Left hindlimb (tissue), 1 donor: ENCODE data around the gene MAPK8IP1.

Experiments
- DNase-seq: peaks from one replicate; pipeline ENCODE4 v3.0.0-alpha.2; 2018

The MAPK8IP1 gene

DNA sequence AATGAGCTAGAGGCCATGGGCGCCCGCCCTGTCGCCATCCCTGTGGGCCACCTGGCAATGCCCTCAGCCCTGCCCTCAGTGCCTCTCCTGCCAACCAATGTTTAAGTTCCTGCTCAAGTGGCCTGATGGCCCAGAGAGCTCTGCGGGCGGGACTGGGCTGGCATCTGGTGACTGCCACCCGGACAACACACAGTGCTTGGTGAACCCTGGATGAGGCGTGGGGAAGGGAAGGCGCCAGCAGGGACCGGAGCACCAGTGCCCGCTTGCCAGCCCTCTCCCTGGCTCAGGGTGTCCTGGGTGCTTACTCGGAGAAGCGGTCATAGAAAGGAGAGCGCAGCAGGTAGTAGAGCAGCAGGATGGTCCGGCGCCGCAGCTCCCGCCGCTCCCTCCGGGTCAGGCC lies 28.1 kb downstream of the MAPK8IP1 start:
- DNase-seq: no peak

DNA sequence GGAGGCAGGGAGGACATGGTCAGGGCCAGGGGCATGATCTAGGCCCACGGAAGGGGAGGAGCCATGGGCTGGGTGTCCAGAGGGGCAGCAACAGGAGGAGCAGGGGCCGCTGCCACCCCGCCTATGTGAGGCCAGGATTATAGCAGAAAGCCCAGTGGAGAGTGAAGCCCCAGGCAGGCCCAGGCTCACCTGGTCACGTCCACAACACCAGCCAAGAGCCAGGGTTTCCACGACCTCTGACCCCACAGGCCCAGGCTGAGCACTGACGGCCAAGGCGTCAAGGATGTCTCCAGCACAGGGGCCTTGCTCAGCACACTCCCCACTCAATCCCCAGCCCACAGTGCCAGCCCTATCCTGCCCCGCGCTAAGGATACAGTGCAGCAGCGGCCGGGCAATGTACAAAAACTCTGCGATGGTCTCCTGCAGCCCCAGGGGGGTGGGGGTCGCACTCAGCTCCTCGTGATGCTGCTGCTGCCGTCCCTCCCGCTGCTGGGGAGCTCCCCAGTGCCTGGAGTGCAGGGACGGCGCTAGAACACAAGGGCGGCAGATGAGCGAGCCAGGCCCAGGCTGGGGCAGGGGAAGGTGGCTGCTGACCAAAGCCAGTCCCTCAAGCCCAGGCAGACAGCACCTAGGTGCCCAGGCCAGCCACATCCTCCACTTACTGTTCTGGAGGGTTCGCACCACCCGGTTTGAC lies 28.6 kb downstream of the MAPK8IP1 start:
- DNase-seq: no peak

DNA sequence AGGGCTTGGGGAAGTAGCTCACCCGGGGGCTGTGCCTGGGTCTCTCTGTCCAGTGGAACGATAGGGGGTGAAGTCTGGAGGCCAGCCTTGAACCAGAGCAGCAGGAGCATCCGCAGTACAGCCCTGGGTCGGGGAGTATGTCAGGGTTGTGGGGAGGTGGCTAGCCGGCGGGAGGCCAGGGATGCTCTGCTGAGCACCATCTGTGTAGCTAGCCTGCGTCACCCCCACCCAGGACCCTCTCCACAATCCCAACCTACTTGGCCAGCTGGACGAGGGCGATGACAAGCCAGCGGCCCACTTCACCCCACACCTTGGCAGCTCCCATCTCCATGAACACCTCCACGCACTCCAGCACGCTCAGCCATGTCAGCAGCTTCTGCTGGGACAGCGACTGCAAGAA lies 30.0 kb downstream of the MAPK8IP1 start:
- DNase-seq: no peak

DNA sequence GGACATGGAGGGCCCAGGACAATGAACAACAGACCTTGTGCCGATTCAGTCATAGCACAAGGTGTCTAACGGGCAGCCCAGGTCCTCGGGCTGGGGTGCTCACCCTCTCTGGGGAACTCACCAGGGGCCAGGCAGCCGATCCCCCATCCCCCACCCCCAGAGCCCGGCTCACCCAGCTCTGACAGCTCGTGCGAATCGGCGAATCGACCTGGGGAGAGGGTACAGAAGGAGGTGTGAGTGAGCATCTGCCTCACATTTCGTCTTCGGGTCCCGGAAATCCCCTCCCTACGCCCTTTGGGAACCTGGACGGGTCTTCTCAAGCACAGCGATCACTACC lies 31.8 kb downstream of the MAPK8IP1 start:
- DNase-seq: no peak

DNA sequence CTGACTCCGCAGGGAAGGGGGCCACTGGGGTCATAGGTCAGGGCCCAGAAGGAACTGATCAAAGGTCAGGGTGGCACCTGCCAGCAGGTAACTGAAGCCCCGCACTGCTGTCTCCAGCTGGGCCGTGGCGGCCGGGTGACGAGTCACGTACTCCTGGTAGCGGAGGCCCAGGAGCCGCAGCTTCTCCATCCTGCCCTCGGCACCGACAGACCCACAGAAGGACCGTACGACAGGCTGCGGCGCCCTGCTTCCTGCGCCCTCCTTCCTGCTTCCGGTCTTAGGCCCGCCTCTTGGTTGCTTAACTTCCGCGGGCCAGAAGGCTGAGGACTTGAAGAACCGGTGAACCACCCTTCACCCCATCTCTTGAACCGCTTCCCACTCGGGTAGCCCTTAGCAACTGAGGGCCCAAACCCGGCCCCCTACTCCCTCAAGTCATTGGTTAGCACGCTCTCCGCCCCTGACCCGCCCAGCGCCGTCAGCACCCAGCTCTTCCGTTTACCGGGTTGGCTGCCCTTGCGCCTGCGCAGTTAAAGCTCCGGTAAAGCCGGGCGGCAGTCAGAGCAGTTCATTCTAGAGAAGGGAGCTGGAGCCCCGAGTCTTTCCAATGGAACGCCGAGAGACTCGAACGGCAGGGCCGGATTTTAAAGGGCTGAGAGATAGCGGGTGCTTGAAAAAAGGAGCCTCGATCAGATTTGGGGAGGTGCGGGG lies 32.3 kb downstream of the MAPK8IP1 start, which contains the start of gene PEX16:
TSS of gene PEX16 (minus strand) at position 255 of the 708 bp plus-strand sequence. CDS start at position 189, 66 bp downstream.
- peak; percentile 99 for DNase-seq

DNA sequence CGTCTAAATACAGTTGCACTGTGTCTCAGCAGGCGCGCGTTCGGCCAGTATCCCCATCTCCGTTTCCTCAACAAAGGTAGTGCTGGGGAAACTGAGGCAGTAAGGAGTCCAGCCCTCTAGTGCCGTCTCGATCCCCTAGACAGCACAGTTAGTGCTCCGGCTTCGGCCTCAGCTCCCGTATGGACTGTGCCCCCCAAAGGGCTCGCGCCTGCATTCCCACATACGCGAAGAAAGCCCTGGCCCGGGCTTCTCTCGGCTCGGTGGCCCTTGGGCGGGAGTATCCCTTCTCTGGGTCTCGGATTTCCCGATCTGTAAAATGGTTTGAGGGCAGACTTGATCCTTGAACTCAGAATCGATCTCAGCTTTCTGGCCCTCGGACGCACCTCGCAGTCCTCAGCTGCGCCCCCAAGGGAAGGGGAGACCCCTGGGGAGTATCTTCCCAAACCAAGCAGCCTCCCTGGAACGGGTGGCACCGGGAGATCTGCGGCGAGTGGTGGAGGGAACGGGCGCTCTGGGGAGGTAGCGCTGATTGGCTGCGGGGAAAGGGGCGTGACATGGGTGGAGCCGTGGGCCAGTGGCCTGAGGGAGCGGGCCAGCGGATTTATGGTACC lies 33.0 kb downstream of the MAPK8IP1 start:
- peak; percentile 71 for DNase-seq

DNA sequence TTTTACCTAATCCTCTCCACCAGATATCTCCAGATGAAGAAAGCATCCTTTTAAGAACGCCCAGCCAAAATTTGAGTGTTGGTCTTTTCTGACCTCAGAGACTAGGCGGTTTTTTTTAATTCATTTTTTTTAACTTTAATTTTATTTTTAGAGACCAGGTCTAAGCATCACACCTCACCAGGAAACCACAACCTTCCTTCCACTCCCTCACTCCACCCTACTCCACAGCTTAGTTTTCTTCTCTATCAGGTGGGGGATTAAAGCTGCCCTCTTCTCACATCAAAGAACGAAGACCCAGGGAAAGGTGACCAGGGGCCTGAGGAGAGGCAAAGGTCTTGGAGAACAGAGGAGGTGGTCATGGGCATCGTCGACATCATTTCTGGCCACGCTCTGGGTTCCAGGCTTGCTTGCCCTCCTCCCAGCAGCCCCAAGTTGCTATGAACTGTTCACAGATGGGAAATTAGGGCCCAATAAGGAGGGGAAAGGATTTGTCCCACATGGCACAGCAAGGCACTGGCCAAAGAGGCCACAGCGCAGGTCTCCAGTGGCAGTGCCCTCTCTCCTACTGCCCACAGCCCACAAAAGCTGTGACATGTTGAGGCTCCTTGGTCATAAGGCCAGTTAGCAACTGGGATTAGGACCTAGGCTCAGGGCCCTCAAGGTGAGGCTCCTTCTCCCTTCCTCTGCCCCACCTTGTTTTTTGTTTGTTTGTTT lies 33.7 kb downstream of the MAPK8IP1 start:
- DNase-seq: peak; percentile 25

DNA sequence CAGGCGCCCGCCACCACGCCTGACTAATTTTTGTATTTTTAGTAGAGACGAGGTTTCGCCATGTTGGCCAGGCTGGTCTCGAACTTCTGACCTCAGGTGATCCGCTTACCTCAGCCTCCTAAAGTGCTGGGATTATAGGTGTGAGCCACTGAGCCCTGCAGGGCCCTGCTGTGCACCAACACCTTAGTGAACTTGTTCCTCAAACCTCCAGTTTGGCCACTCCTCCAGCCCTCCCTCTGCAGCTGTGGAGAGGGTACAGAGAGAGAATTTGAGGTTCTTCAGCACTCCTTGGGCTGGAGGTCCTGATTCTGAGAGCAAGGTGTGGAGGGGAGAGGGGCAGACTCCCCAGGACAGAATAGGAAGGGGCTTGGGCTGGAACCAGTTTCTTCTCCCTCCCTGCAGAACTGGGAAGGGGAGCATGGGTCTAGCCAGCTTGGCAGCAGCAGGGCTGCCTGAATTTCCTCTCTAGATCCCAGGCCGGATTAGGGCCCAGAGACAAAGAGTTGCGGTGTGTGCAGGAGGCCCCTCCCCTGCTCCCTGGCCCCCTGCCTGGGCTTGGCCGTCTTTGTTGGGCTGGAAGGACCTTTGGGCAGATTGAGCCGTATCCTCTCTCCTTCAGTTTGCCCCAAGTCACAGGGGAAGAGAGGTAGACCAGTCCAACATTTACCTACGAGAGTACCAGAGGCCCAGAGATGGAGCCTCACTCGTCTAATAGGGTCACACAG lies 34.5 kb downstream of the MAPK8IP1 start:
- DNase-seq: peak; percentile 34

DNA sequence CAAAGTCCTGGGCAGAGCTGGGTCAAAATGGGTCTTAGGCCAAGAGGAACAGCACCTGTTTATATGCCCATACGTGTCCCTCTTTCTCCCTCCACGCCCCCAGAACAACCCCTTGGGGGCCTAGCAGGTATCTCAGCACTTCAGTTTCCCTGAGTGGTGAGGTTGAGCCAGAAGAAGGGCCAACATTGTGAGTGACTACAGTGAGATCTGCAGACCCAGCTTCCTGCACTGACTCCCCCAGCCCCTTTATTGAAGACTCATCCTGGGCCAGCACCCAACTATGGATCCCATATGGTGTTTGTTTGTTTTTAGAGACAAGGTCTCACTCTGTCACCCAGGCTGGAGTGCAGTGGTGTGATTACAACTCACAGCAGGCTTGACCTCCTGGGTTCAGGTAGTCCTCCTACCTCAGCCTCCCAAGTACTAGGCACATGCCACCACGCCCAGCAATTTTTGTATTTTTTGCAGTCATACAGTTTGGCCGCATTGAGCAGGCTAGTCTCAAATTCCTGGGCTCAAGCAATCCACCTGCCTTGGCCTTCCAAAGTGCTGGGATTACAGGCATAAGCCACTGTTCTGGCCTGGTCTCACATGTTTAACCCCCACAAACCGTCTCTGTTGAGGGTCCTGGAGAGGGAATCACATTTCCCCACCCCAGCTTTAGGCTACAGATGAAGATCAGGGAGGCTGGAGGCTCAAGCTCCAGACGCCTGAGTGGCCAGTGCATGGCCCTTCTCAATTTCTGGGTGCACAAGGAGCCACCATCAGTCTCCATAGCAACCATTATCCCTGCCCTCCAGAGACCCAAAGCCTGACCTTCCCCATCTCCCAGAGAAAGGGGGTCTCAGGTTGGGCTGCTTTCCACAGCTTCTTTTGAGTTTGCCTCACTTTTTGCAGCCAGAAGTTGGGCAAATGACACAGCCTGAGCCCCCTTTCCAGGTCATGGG lies 35.4 kb downstream of the MAPK8IP1 start:
- peak; percentile 26 for DNase-seq

DNA sequence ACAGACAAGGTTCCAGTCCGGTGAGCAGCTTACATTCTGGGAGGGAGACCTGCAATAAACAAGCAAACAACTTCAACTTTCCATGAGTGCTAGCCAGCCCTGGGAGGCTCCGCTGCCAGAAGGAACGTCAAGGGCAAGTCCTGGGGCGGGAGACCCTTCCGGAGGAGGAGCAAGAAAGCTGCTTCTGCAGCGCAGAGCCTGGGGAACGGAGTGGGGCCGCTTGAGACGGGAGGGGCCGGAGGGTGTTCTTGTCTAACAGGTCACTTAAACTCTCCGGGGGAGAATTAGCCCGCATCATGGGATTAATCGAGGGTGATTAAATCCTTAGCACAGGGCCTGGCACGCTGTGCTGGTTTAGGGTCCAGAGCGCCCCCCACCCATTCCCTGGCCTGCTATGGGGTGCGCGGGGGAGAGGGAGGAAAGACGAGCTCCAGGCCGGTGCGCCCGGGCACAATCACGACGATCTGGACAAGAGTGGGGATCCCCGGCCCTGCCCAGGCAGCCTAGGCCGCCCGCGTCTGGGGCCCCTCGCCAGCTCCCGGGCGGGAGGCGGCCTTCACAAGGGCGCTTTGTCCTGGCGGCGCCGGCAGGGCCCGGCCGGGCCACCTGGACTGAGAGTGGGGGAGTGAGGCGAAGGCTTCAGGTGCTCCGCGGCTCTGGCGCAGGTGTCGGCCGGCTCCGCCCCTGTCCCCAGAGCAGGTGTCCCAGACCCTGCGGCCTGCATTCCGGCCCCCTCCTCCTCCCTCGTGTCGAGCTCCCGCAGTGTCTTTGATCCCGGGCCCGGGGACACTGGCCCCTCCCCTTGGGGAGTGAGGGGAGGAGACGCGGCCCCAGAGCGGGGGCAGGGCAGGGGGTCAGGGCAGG lies 36.3 kb downstream of the MAPK8IP1 start:
- peak; percentile 43 for DNase-seq

DNA sequence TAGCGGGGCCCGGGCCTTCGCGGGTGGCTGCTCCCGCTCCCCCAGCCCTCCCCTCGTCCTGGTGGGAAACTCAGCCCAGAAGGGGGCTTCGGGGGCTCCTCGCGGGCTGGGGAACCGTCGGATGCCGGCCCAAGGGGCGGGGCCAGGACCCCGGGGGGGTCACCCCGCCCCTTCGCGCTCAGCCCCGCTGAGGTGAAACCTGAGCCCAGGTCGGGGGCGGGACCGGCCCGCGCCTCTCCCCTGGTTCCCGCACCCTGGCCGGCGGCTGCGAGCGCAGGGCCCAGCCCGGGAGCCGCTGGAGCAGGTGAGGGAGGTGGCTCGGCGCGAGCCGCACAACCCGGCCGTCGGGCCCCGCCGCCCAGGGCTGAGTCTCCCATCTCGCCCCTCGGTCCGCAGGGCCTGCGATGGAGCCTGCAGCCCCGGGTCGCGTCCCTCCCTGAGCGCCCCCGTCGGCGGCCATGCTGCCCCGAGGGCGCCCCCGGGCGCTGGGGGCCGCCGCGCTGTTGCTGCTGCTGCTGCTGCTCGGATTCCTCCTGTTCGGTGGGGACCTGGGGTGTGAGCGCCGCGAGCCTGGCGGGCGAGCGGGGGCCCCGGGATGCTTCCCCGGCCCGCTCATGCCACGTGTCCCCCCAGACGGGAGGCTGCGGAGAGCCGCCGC lies 37.1 kb downstream of the MAPK8IP1 start, which contains the start of gene LARGE2:
TSS of gene LARGE2 (plus strand) at position 232 of the 658 bp plus-strand sequence. CDS start at position 459, 227 bp downstream.
- DNase-seq: peak; percentile 35

DNA sequence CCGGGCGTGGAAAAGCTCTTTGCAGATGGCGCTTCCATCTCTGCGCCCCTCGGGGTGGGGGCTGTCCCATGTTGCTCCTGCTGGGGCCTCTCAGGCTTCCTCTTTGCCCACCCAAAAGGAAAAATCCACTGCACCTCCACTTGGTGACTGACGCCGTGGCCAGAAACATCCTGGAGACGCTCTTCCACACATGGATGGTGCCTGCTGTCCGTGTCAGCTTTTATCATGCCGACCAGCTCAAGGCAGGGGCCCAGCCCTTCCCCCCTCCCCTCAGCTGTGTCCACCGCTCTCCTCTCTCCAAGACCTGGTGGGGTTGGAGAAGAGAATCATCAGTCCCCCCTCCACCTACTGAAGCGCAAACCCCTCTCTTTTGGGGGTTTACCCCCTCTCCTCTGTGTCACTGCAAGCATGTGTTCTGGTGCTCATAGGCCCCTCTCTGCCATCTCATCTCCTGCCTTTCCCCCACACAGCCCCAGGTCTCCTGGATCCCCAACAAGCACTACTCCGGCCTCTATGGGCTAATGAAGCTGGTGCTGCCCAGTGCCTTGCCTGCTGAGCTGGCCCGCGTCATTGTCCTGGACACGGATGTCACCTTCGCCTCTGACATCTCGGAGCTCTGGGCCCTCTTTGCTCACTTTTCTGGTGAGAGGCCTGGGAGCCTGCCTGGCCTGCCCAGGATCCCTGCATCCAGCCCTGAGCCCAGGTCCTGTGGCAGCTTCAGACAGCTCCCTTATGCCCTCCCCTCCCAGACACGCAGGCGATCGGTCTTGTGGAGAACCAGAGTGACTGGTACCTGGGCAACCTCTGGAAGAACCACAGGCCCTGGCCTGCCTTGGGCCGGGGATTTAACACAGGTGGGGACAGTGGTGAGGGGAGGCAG lies 38.8 kb downstream of the MAPK8IP1 start:
- DNase-seq: peak; percentile 20

DNA sequence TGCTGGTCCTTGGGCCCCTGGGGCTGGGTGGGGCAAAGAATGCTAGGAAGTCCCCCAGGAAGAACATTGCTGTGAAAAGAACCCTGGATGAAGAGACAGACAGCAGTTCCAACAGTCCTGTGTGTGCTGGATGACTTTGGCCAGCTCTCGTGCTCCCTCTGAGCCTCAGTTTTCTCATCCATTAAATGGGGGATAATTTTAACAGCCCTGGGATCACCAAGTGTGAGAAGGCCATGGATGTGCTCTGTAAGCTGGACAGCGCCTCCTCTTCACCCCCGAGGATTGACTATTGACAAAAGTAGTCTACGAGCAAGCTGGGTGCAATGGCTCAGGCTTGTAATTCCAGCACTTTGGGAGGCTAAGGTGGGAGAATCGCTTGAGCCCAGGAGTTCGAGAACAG lies 39.5 kb downstream of the MAPK8IP1 start:
- DNase-seq: peak; percentile 23

DNA sequence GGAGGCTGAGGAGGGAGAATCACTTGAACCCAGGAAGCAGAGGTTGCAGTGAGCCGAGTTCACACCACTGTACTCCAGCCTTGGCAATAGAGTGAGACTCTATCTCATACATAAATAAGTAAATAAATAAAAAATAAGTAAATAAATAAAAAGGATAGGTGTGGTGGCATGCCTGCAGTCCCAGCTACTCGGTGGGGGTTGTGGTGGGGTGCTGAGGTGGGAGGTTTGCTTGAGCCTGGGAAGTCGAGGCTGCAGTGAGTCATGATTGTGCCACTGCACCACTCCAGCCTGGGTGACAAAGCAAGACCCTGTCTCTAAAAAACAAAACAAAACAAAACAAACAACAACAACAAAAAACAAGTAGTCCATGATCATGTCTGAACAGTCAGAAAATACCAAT lies 40.1 kb downstream of the MAPK8IP1 start:
- DNase-seq: peak; percentile 23

DNA sequence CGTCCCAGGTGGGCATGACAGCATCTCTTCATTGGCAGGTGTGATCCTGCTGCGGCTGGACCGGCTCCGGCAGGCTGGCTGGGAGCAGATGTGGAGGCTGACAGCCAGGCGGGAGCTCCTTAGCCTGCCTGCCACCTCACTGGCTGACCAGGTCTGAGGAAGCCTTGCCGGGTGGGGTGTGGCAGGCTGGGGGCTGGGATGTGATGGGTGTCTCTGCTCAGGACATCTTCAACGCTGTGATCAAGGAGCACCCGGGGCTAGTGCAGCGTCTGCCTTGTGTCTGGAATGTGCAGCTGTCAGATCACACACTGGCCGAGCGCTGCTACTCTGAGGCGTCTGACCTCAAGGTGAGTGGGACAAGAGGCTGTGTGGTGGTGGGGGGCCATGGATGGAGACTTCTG lies 40.5 kb downstream of the MAPK8IP1 start:
- DNase-seq: peak; percentile 27

DNA sequence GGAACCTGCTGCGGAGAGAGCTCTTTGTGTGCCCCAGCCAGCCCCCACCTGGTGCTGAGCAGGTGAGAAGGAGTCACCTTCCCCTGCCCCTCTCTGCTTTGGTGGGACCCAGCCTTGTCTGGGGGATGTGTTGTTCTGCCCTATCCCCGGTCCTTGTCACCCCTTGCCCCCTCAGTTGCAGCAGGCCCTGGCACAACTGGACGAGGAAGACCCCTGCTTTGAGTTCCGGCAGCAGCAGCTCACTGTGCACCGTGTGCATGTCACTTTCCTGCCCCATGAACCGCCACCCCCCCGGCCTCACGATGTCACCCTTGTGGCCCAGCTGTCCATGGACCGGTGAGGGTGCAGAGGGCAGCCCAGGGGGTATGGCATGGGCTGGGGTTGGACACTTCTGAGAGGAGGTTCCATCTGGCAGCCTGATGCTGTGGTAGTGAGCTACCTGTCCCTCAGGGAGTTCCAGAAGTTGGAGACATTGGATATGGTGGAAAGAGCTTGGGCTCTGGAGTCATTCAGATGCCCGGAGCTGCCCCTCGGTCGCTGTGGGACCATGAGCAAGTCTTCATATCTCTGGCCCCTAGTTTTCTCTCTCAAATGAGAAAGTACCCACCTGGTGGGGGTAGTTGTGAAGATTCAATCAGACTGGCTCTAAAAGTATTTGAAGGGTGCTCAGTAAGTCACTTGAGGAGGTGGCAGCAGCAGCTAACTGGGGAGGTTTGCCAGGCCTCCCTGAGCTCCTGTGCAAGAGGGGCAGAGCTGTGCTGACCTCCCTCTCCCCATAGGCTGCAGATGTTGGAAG lies 41.3 kb downstream of the MAPK8IP1 start:
- peak; percentile 26 for DNase-seq

DNA sequence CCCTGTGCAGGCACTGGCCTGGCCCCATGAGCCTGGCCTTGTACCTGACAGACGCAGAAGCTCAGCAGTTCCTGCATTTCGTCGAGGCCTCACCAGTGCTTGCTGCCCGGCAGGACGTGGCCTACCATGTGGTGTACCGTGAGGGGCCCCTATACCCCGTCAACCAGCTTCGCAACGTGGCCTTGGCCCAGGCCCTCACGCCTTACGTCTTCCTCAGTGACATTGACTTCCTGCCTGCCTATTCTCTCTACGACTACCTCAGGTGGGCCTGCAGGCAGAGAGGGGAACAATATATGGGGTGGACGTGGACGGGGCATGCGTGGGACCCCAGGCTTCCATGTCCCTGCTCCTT lies 41.9 kb downstream of the MAPK8IP1 start:
- peak; percentile 17 for DNase-seq
